Measurements from ENCODE around the gene BMP8B. TPM values are rescaled to one million over a fixed set of nuclear protein-coding genes. Genes with fewer than 3 reads are reported as not detected.

Gene BMP8B
- total RNA-seq, 1 experiment from 2014 or later: not detected

DNA sequence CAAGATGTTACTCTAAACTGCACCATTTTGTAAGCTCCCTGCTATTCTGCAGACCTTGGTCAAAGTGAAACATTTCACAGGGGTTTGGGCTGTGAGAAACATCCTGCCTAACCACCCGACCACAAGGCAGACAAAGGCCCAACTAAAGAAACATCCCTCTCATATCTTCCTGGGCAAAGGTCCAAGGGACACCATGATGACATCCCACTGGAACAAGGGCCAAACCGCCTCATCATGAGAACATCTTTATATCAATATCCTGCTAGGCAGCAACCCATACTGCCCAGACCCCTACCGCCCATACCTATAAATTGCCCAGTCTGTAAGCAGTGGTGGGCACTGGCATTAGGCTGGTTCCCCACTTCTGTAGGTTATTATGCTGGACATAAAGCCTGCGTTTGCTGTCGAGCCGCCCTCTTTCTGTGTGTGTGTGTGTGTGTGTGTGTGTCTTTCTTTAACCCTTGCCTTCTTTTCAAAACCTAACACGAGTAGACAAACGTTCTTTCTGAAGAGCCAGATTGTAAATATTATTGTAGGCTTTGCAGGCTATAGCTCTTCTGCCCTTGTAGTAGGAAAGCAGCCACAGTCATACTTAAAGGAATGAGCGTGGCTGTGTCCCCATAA, 51.0 kb downstream of the BMP8B start:
- Histone ChIP-seq H3K9me3 (ENCODE audit: low read length) (no peaks in the 10 kb centered on the region), H3K79me2 (ENCODE audit: low read length) (peaks cover 29% of the 10 kb centered on the region), H3K9ac (ENCODE audit: low read length) (no peak overlapping the region), H3K4me2 (ENCODE audit: low read depth, low read length, poor library complexity, severe bottlenecking) (no peak overlapping the region), H2AFZ (ENCODE audit: low read length) (0 out of 2 replicates have a peak overlapping the region, but pooled peaks have one; percentile 38), H3K27me3 (ENCODE audit: low read length) (no peaks in the 10 kb centered on the region), H3K9me2 (replicated peaks; ENCODE audit: insufficient read depth, low read length) (peaks cover 6% of the 10 kb centered on the region; the same call in 1 of the 2 replicates), H3K36me3 (ENCODE audit: insufficient read depth, low read length) (peaks cover 13% of the 10 kb centered on the region; the same call in 1 of the 2 replicates), H3K4me3 (ENCODE audit: low read length) (no peak overlapping the region), H4K20me1 (ENCODE audit: insufficient read depth, low read depth, low read length) (no peaks in the 10 kb centered on the region), H3K27ac (ENCODE audit: low read length) (no peak overlapping the region), H3K4me1 (ENCODE audit: low read length) (peaks cover 24% of the 10 kb centered on the region)
- no peak for DNase-seq

DNA sequence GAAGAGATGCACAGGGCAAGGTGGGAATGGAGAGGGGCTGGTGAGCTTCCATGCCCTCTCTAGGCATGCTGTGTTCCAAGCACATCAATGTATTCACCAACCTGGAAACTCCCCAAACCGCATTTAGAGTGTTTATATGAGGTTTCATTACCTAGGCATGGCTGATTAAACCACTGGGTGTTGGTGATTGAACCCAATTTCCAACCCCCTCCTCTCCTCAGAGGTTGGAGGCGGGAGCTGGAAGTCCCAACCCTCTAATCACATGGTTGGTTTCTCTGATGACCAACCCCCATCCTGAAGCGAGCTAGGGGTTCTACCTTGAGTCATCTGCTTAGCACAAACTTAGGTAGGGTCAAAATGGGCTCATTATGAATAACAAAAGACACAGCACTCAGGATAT, 52.9 kb downstream of the BMP8B start:
- peaks cover 6% of the 10 kb centered on the region; the same call in 1 of the 2 replicates for H3K9me2 ChIP-seq (replicated peaks; ENCODE audit: insufficient read depth, low read length)
- H3K79me2 ChIP-seq (ENCODE audit: low read length): peaks cover 20% of the 10 kb centered on the region
- DNase-seq: no peak
- 0 out of 2 replicates have a peak, but pooled peaks cover under 1% of the 10 kb centered on the region for H3K36me3 ChIP-seq (ENCODE audit: insufficient read depth, low read length)
- no peak overlapping the region for H3K27ac ChIP-seq (ENCODE audit: low read length)
- no peak overlapping the region for H3K4me2 ChIP-seq (ENCODE audit: low read depth, low read length, poor library complexity, severe bottlenecking)
- H3K4me1 ChIP-seq (ENCODE audit: low read length): peaks cover 19% of the 10 kb centered on the region
- no peak overlapping the region for H3K4me3 ChIP-seq (ENCODE audit: low read length)
- no peaks in the 10 kb centered on the region for H4K20me1 ChIP-seq (ENCODE audit: insufficient read depth, low read depth, low read length)
- H3K27me3 ChIP-seq (ENCODE audit: low read length): no peaks in the 10 kb centered on the region
- no peak overlapping the region for H2AFZ ChIP-seq (ENCODE audit: low read length)
- H3K9me3 ChIP-seq (ENCODE audit: low read length): no peaks in the 10 kb centered on the region
- no peak overlapping the region for H3K9ac ChIP-seq (ENCODE audit: low read length)

DNA sequence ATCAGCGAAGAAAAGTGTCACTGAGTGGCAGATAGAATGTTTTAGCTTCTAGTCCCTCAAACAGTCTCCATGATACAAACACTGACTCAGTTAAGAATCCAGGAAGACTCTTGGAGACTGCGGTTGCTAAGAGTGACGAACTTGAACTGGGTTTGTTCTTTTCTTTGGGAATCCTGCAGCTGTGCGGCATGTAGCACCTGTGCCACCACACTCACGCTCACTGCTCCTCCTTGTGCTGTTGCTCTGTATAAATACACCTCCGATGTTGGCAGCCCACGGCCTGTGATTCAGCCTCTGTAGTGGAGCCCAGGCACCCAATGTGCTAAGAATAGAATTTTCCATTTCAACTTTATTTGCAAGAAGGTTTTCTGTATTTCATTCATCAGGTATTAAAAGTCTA, 55.5 kb downstream of the BMP8B start:
- no peaks in the 10 kb centered on the region for H3K36me3 ChIP-seq (ENCODE audit: insufficient read depth, low read length)
- H4K20me1 ChIP-seq (ENCODE audit: insufficient read depth, low read depth, low read length): no peaks in the 10 kb centered on the region
- H3K27me3 ChIP-seq (ENCODE audit: low read length): no peaks in the 10 kb centered on the region
- H3K9ac ChIP-seq (ENCODE audit: low read length): 0 out of 2 replicates have a peak overlapping the region, but pooled peaks have one; percentile 8
- no peak overlapping the region for H3K27ac ChIP-seq (ENCODE audit: low read length)
- no peak overlapping the region for H3K4me3 ChIP-seq (ENCODE audit: low read length)
- DNase-seq: no peak
- no peaks in the 10 kb centered on the region for H3K79me2 ChIP-seq (ENCODE audit: low read length)
- no peaks in the 10 kb centered on the region for H3K9me3 ChIP-seq (ENCODE audit: low read length)
- H3K9me2 ChIP-seq (replicated peaks; ENCODE audit: insufficient read depth, low read length): peaks cover 6% of the 10 kb centered on the region; the same call in 1 of the 2 replicates
- H3K4me1 ChIP-seq (ENCODE audit: low read length): 0 out of 2 replicates have a peak, but pooled peaks cover under 1% of the 10 kb centered on the region
- H2AFZ ChIP-seq (ENCODE audit: low read length): no peak overlapping the region
- H3K4me2 ChIP-seq (ENCODE audit: low read depth, low read length, poor library complexity, severe bottlenecking): no peak overlapping the region

DNA sequence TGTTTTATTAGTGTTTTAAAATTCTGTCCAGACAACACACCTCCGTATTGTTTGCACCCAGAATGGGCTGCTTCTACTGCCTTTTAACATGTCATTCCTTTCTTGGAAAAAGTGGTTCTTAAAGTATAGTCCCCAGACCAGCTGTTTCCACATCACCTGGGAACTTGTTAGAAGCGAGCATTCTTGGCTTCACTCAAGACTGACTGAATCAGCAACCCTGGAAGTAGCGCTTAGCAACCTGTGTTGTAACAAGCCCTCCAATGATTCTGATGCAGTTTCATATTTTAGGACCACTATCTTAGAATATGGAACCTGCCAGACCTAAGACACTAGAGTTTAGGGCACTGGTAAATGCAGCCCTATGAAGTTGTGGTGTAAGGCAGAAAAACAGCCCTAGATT, 55.9 kb downstream of the BMP8B start:
- H3K36me3 ChIP-seq (ENCODE audit: insufficient read depth, low read length): no peaks in the 10 kb centered on the region
- no peak for DNase-seq
- no peak overlapping the region for H3K4me3 ChIP-seq (ENCODE audit: low read length)
- no peaks in the 10 kb centered on the region for H3K4me1 ChIP-seq (ENCODE audit: low read length)
- H3K9me3 ChIP-seq (ENCODE audit: low read length): no peaks in the 10 kb centered on the region
- H2AFZ ChIP-seq (ENCODE audit: low read length): no peak overlapping the region
- no peaks in the 10 kb centered on the region for H3K79me2 ChIP-seq (ENCODE audit: low read length)
- H3K27me3 ChIP-seq (ENCODE audit: low read length): no peaks in the 10 kb centered on the region
- no peaks in the 10 kb centered on the region for H4K20me1 ChIP-seq (ENCODE audit: insufficient read depth, low read depth, low read length)
- peaks cover 2% of the 10 kb centered on the region; the same call in 1 of the 2 replicates for H3K9me2 ChIP-seq (replicated peaks; ENCODE audit: insufficient read depth, low read length)
- no peak overlapping the region for H3K4me2 ChIP-seq (ENCODE audit: low read depth, low read length, poor library complexity, severe bottlenecking)
- no peak overlapping the region for H3K27ac ChIP-seq (ENCODE audit: low read length)
- 0 out of 2 replicates have a peak overlapping the region, but pooled peaks have one; percentile 8 for H3K9ac ChIP-seq (ENCODE audit: low read length)

DNA sequence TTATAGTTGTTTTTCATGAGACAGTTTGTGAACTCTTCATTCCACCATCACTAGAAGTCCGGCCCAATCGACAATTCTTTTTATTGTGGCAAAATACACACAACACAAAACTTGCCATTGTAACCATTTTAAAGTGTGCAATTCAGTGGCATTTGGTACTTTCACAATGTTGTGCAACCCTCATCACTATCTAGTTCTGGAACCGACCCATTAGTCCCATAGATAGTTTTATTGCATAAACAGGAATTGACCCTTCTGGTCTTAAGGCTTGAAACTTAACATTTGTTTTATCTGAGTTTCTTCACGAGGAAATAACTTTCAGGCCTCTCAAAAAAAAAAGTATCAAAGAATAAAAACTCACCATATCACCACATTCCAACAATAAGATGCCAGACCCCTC, 58.8 kb downstream of the BMP8B start:
- H4K20me1 ChIP-seq (ENCODE audit: insufficient read depth, low read depth, low read length): no peaks in the 10 kb centered on the region
- no peak overlapping the region for H3K9ac ChIP-seq (ENCODE audit: low read length)
- H3K27me3 ChIP-seq (ENCODE audit: low read length): no peaks in the 10 kb centered on the region

DNA sequence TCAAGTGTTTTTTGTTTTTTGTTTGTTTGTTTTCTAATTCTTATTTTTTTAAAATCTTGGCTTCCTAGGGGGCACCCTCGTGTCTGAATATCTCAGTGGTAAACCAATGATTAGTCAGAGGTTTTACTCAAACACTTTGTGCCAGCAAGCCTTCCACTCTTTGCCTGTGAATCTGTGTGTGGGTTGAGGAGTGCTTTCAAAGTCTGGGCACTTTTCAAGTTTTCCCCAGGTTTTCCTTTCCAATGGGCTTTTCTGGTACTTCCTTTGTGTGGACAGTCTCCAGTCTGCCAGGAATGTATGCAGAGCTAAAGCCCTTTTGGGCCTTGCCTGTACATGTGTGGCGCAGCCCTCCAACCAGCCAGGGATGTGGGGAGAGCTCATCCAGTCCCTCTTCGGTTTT, 59.6 kb downstream of the BMP8B start:
- no peak overlapping the region for H3K27ac ChIP-seq (ENCODE audit: low read length)
- no peaks in the 10 kb centered on the region for H3K36me3 ChIP-seq (ENCODE audit: insufficient read depth, low read length)
- no peaks in the 10 kb centered on the region for H3K27me3 ChIP-seq (ENCODE audit: low read length)
- H3K79me2 ChIP-seq (ENCODE audit: low read length): no peaks in the 10 kb centered on the region
- H3K4me1 ChIP-seq (ENCODE audit: low read length): no peaks in the 10 kb centered on the region
- no peaks in the 10 kb centered on the region for H3K9me3 ChIP-seq (ENCODE audit: low read length)
- no peaks in the 10 kb centered on the region for H3K9me2 ChIP-seq (replicated peaks; ENCODE audit: insufficient read depth, low read length)
- no peak overlapping the region for H3K9ac ChIP-seq (ENCODE audit: low read length)
- H4K20me1 ChIP-seq (ENCODE audit: insufficient read depth, low read depth, low read length): no peaks in the 10 kb centered on the region
- no peak overlapping the region for H2AFZ ChIP-seq (ENCODE audit: low read length)
- H3K4me2 ChIP-seq (ENCODE audit: low read depth, low read length, poor library complexity, severe bottlenecking): no peak overlapping the region
- no peak for DNase-seq
- H3K4me3 ChIP-seq (ENCODE audit: low read length): no peak overlapping the region

More for the DNA sequence above, 58.8 kb downstream of the BMP8B start:
- Histone ChIP-seq H3K36me3 (ENCODE audit: insufficient read depth, low read length) (no peaks in the 10 kb centered on the region), H3K79me2 (ENCODE audit: low read length) (no peaks in the 10 kb centered on the region), H3K9me2 (replicated peaks; ENCODE audit: insufficient read depth, low read length) (no peaks in the 10 kb centered on the region), H3K4me1 (ENCODE audit: low read length) (no peaks in the 10 kb centered on the region), H2AFZ (ENCODE audit: low read length) (no peak overlapping the region), H3K4me2 (ENCODE audit: low read depth, low read length, poor library complexity, severe bottlenecking) (no peak overlapping the region), H3K4me3 (ENCODE audit: low read length) (no peak overlapping the region), H3K9me3 (ENCODE audit: low read length) (no peaks in the 10 kb centered on the region), H3K27ac (ENCODE audit: low read length) (no peak overlapping the region)
- DNase-seq: no peak

DNA sequence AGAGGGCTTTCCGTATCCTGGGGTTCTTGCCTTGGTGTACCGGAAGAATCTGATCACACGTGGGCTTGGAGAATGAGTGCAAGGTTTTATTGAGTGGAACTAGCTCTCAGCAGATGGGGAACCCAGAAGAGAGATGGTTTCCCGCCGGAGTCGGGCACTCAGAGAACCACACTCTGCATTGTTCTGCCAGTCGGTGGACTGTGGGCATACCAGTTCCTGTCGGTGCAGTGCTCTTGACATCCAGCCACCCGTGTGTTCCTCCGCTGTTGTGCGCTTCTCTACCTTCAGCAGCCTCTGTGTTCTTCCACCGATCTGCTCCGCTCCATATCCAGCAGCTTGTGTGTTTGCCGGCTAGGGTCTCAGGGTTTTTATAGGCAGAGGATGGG, 60.7 kb downstream of the BMP8B start:
- Histone ChIP-seq H4K20me1 (ENCODE audit: insufficient read depth, low read depth, low read length) (no peaks in the 10 kb centered on the region), H3K27ac (ENCODE audit: low read length) (no peak overlapping the region), H3K9me3 (ENCODE audit: low read length) (no peaks in the 10 kb centered on the region), H3K36me3 (ENCODE audit: insufficient read depth, low read length) (no peaks in the 10 kb centered on the region), H3K4me2 (ENCODE audit: low read depth, low read length, poor library complexity, severe bottlenecking) (no peak overlapping the region), H3K4me1 (ENCODE audit: low read length) (no peaks in the 10 kb centered on the region), H3K79me2 (ENCODE audit: low read length) (no peaks in the 10 kb centered on the region), H3K9ac (ENCODE audit: low read length) (no peak overlapping the region), H3K9me2 (replicated peaks; ENCODE audit: insufficient read depth, low read length) (no peaks in the 10 kb centered on the region), H3K27me3 (ENCODE audit: low read length) (no peaks in the 10 kb centered on the region), H3K4me3 (ENCODE audit: low read length) (no peak overlapping the region), H2AFZ (ENCODE audit: low read length) (no peak overlapping the region)
- DNase-seq: no peak

DNA sequence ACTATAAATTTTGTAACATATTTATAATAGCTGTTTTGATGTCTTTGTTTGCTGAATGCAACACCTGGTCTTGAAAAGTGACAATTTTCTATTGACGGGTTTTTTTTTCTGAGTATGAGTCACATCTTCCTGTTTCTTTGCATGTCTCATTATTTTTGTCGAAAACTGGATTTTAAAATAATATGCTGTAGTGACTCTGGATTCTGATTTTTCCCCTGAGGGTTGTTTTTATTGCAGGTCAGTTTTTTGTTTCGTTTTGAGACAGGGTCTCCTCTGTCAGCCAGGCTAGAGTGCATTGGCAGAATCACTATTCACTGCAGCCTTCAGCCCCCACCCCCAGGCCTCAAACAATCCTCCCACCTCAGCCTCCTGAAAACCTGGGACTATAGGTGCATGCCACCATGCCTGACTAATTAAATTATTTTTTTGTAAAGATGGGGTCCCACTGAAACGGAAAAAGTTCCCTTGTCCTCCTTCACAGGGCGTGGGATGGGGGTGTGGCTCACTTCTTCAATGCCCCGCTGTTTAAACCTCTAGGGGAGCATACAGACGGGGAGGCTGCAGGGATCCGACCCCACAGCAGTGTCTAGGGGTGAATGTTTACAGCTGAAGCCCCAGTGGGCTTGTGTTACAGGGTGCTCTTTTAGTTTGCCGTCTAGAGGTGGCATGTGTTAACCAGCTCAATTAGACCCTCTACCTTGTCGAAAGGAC, 61.3 kb downstream of the BMP8B start:
- H4K20me1 ChIP-seq (ENCODE audit: insufficient read depth, low read depth, low read length): no peaks in the 10 kb centered on the region
- H3K9me3 ChIP-seq (ENCODE audit: low read length): no peaks in the 10 kb centered on the region
- DNase-seq: no peak
- H3K4me2 ChIP-seq (ENCODE audit: low read depth, low read length, poor library complexity, severe bottlenecking): no peak overlapping the region
- no peak overlapping the region for H3K27ac ChIP-seq (ENCODE audit: low read length)
- H3K79me2 ChIP-seq (ENCODE audit: low read length): no peaks in the 10 kb centered on the region
- H3K36me3 ChIP-seq (ENCODE audit: insufficient read depth, low read length): no peaks in the 10 kb centered on the region
- no peaks in the 10 kb centered on the region for H3K27me3 ChIP-seq (ENCODE audit: low read length)
- H2AFZ ChIP-seq (ENCODE audit: low read length): no peak overlapping the region
- no peaks in the 10 kb centered on the region for H3K4me1 ChIP-seq (ENCODE audit: low read length)
- no peak overlapping the region for H3K4me3 ChIP-seq (ENCODE audit: low read length)
- H3K9ac ChIP-seq (ENCODE audit: low read length): no peak overlapping the region
- no peaks in the 10 kb centered on the region for H3K9me2 ChIP-seq (replicated peaks; ENCODE audit: insufficient read depth, low read length)
